Measurements from ENCODE around the gene SCRN1.

The SCRN1 gene

DNA sequence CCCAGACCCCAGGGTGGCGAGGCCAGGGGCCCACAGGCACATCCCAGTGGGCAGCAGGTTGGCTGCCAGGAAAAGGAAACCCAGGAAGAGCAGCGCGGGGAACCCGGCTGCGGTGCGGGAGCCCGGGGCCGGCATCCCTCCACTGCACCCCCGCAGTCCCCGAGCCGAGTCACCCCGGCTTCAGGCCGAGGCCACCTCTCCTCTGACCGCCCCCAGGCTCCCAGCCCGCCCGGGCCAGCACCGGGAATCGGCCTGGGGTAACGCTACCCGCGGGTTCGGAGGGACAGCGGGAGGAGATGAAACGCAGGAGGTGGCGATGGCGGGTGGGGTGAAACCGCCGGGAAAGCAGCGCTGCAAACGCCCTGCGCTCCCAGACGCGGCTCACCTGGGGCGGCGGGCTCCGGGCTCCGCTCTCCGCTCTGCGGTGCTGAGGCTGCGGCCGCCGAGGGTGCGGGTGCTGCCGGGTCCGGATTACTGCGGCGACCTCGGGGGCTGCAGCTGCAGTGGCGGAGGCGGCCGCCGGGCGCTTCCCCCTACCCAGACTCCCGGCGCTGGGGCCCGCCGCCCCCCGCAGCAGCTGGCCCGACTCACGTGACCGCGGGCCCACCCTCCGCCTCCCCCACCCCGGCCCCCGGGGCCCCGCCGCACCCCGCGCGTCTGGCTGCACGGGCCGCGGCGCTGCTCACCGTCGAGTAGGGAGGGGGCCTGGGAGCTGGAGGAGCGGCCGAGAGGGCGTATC is at the start of gene SCRN1:
Gene SCRN1 (minus strand): TSS at position 545 of the 739 bp plus-strand sequence. CDS start 20,734 bp downstream, outside the sequence.
- peak in 1 of 2 donors; percentile 4 for DNase-seq (ENCODE audit: low read depth in 1 of 2, low spot score in 1 of 2)

GRCh38 chr7:30038196-30038980 is 48.8 kb upstream of the SCRN1 start:
- DNase-seq (ENCODE audit: low read depth in 1 of 2, low spot score in 1 of 2): no peak

DNA sequence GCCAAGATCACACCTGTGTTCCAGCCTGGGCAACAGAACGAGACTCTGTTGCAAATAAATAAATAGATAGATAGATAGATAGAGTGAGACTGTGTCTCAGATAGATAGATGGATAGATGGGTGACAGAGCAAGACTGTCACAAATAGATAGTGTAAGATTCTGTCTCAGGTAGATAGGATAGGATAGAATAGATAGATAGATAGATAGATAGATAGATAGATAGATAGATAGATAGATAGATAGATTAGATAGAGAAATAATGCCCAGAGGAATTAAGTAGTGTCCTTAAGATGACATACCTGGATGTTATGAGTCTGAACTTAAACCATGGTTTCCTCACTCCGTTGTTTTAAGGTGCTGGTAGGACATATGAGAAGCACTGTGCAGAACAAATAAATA is 46.6 kb upstream of the SCRN1 start:
- no peak for DNase-seq (ENCODE audit: low read depth in 1 of 2, low spot score in 1 of 2)

GRCh38 chr7:30034501-30034900 is 44.9 kb upstream of the SCRN1 start:
- DNase-seq (ENCODE audit: low read depth in 1 of 2, low spot score in 1 of 2): no peak

- no peak for DNase-seq (ENCODE audit: low read depth in 1 of 2, low spot score in 1 of 2)
Measured at GRCh38 chr7:30032310-30033125, 42.9 kb upstream of the SCRN1 start.

DNA sequence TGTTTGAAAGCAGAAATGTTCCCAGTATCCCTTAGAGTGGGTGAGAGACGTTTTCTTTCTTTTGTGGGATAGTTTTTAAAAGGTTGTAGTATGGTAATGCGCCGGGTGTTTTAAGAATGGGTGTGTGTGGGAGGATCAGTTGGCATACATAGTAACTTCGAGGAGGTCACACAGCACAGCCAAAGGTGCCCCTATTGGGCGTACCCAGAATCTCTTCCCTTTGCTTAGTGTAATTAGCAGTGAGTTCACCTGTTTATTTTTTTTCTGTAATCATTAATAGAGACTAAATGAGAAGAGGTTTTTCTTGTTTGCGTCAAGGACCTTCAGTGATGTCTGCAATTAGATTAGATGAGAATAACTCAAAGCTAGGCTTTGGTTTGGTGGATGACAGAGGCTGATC is 40.1 kb upstream of the SCRN1 start:
- no peak for DNase-seq (ENCODE audit: low read depth in 1 of 2, low spot score in 1 of 2)

DNA sequence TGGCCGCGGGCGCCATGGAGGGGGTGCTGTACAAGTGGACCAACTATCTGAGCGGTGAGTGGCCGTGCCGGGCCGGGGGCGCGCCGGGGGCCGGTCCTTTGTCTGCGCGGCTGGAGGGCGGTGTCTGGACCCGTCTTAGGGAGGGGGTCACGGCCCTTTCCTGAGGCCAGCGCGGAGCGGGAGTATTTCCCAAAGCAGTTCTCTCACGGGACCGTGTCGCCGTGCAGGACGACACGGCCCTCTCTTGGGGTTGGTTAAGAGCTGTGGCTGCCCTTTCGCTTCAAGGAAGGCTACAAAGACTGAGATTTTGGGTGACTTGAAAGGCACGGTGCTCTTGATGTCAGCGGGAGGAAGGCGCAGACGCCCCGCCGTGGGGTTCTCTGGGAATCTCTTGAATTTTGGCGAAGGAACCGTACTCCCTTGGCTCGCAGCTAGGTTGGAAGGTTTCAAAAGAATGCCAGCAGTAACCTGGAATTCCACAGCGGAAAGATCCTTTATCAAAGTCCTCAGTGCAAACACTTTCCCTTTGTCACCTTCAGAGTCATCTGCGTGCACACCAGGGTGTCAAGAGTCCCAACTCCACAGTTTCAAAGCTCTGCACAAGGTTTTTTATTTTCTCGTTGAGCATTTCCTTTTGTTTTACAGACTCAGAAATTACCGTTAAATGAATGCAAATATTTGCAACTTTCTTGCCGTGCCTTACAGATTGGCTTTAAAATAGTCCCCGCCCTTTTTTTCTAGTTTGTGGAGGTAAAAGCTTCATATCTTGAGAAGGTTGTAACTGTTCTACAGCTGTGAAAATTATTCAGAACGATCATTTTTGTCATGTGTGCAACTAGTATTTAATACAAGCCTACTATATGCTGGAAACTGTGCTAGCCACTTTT is 39.4 kb upstream of the SCRN1 start:
- DNase-seq (ENCODE audit: low read depth in 1 of 2, low spot score in 1 of 2): no peak

- DNase-seq (ENCODE audit: low read depth in 1 of 2, low spot score in 1 of 2): peak; percentile 79 to 92
Measured at GRCh38 chr7:30028216-30028748, 38.7 kb upstream of the SCRN1 start, which contains the start of gene PLEKHA8. Gene PLEKHA8, plus strand, starts transcription at chr7:30028412. Its CDS starts 351 bp downstream, at chr7:30028763.

GRCh38 chr7:30027740-30028215 is 38.2 kb upstream of the SCRN1 start:
- DNase-seq (ENCODE audit: low read depth in 1 of 2, low spot score in 1 of 2): no peak

- DNase-seq (ENCODE audit: low read depth in 1 of 2, low spot score in 1 of 2): no peak
Measured at GRCh38 chr7:30027065-30027456, 37.5 kb upstream of the SCRN1 start.

DNA sequence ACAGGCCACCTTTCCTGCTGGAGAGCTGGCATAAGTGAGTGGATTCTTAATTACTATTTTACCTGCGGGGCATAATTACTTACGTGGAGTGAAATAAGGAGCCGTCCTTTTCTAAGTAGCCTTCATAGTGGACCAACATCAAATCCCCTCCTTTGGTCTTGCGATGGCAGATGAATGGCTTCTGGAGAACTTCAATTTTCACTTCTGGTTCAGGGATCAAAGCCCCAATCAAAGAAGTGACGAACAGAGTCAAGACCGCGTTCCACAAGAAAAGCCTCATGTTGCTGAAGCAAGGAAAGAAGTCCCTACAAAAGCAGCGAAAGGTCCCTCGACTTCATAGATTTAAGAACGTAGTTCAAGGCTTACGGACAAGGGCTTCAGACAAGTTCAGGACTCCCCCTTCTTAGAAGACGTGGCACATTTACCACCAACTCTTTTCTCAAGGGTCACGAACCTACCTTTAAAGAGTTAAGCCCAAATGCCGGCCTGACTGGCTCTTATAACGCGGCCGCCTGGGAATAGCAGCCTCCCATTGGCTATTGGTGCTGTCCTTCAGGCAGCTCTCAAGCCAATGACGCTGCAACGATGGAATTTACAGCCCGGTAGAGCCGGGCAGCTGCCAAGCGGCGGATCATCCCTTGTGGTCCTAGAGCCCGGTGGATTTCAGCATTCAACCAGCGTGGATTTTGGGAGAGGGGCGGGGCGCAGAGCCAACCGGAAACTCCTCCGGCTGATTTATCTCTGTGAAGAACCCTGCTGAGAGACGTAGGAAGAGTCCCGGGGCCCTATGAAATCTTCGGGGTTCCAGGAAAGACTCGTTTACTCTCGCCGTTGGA is 36.8 kb upstream of the SCRN1 start, which contains the start of gene FKBP14:
Gene FKBP14 (minus strand): TSS at position 474 of the 836 bp plus-strand sequence. CDS start 194 bp downstream, at position 280.
- peak; percentile 74 to 76 for DNase-seq (ENCODE audit: low read depth in 1 of 2, low spot score in 1 of 2)

DNA sequence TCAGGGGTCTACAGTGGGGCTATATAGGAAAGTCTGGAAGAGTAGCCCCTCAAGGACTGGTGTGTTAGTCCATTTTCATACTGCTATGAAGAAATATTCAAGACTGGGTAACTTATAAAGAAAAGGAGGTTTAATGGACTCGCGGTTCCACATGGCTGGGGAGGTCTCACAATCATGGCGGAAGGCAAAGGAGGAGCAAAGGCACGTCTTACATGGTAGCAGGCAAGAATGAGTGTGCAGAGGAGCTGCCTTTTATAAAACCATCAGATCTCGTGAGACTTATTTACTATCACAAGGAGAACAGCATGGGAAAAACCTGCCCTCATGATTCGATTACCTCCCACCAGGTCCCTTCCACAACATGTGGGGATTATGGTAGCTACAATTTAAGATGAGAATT is 33.9 kb upstream of the SCRN1 start:
- DNase-seq (ENCODE audit: low read depth in 1 of 2, low spot score in 1 of 2): no peak

DNA sequence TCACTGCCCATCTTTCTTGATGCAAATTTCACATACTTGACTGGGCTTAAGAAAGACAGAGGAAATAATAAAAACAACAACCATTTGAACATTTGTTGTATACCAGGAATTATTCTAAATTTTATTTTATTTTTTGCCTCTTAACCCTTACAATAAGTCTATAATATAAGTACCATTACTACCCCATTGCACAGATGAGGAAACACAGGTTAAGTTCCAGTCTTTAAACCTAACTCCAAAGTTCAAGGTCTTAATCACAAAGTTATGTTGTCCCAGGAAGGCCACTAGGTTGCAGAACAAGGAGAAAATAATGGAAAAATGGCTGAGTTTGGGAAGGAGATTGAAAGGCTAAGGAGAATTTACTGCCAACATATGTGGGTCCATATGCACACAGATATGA is 33.4 kb upstream of the SCRN1 start:
- no peak for DNase-seq (ENCODE audit: low read depth in 1 of 2, low spot score in 1 of 2)

- no peak for DNase-seq (ENCODE audit: low read depth in 1 of 2, low spot score in 1 of 2)
Measured at GRCh38 chr7:30020535-30020934, 30.9 kb upstream of the SCRN1 start.

GRCh38 chr7:30019960-30020359 is 30.4 kb upstream of the SCRN1 start:
- no peak for DNase-seq (ENCODE audit: low read depth in 1 of 2, low spot score in 1 of 2)

DNA sequence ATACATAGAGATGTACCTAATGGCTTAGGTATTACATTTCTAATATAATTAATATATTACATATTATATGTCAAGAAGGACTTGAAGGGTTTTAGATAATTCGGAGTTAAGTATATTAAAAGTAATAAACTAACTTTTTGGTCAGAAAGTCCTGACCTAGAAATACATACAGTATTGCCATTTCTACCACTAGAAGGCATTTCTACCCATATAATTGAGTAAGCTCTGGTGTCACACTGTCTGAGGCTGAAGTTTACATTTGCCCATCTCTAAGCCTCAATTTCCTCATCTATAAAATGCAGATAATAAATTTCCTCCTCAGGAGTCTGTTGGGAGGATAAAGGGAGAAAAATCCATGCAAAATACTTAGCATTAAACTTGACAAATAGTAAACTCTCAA is 29.8 kb upstream of the SCRN1 start:
- DNase-seq (ENCODE audit: low read depth in 1 of 2, low spot score in 1 of 2): no peak

- no peak for DNase-seq (ENCODE audit: low read depth in 1 of 2, low spot score in 1 of 2)
Measured at GRCh38 chr7:30018451-30018850, 28.9 kb upstream of the SCRN1 start.

- DNase-seq (ENCODE audit: low read depth in 1 of 2, low spot score in 1 of 2): no peak
Measured at GRCh38 chr7:30012757-30013156, 23.2 kb upstream of the SCRN1 start.

DNA sequence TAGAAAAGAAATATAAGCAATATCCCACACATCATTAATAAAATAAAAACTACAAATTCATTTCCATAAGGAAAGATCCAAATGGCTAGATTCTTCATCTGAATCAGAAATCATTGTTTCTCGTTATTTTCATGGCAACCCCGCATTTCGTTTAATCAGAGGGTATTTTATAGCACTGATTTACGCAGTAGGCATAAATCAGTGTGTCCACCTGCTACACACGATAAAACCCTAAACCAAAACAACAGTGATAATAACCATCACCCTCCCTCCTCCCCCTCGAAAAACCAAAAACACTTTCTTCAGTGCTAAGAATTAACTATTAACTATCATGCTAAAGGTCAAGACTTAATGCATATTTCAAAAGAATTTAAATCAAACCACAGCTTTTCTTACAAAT is 20.4 kb upstream of the SCRN1 start:
- no peak for DNase-seq (ENCODE audit: low read depth in 1 of 2, low spot score in 1 of 2)

Data from stimulated activated CD4-positive, alpha-beta T cell treated with anti-CD3 and anti-CD28 coated beads, Interleukin-15, amount 100 ng/mL, for 1 hour (primary cell).